Nephron (organoid): Measurements from ENCODE around the gene SLC9A9.

Experiments used
- H3K27ac Mint-ChIP-seq, 3 experiments: 2 replicates each; pipeline ENCODE4 v1.8.0; 2020; ENCODE audit warnings: mixed read lengths in 3 of 3, mild to moderate bottlenecking in 2 of 3, moderate library complexity in 1 of 3
- H3K27me3 Mint-ChIP-seq: 2 replicates; pipeline ENCODE4 v1.8.0; 2021; ENCODE audit warnings: low read depth, mild to moderate bottlenecking, moderate library complexity, mixed read lengths
- H3K36me3 Mint-ChIP-seq: 2 replicates; pipeline ENCODE4 v1.8.0; 2020; ENCODE audit warnings: low read depth, mixed read lengths
- H3K4me1 Mint-ChIP-seq: 2 replicates; pipeline ENCODE4 v1.8.0; 2020; ENCODE audit warnings: mixed read lengths
- H3K4me3 Mint-ChIP-seq, 3 experiments: 2 replicates each; pipeline ENCODE4 v1.8.0; 2020; ENCODE audit warnings: mild to moderate bottlenecking in 3 of 3, mixed read lengths in 3 of 3, moderate library complexity in 2 of 3
- H3K9me3 Mint-ChIP-seq: 2 replicates; pipeline ENCODE4 v1.8.0; 2020; ENCODE audit warnings: mixed read lengths
- TF ChIP-seq, protein P1 (sequence below), 3 experiments: fragments of 200-600 bp; sonication (generic); IDR thresholded peaks; one replicate each; pipeline ENCODE4 v1.5.0; 2021; ENCODE audit warnings: antibody characterized with exemption in 3 of 3; ENCODE audit not compliant: unreplicated experiment in 3 of 3

The SLC9A9 gene

DNA sequence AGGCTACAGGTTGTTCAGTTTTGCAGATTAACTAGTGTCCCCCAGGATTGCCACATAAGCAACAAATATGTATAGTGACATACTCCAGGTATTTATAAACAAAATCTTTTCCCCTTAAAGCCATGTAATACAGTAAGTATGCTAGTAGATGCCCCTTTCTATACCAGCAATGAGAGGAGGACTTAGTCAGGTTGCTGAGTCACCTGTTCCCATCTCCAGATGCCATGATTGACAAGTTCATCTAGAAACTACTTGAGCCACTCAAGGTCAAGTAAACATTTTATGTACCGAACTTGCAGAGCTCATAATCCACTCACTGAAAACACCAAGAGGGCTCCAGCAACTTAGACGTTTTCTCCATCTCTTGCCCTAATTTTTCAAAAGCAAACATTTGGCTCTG is 18.2 kb downstream of the SLC9A9 start:
- peaks cover 23% of the 10 kb centered on the region for H3K4me1 Mint-ChIP-seq
- TF ChIP-seq, protein P1, sequence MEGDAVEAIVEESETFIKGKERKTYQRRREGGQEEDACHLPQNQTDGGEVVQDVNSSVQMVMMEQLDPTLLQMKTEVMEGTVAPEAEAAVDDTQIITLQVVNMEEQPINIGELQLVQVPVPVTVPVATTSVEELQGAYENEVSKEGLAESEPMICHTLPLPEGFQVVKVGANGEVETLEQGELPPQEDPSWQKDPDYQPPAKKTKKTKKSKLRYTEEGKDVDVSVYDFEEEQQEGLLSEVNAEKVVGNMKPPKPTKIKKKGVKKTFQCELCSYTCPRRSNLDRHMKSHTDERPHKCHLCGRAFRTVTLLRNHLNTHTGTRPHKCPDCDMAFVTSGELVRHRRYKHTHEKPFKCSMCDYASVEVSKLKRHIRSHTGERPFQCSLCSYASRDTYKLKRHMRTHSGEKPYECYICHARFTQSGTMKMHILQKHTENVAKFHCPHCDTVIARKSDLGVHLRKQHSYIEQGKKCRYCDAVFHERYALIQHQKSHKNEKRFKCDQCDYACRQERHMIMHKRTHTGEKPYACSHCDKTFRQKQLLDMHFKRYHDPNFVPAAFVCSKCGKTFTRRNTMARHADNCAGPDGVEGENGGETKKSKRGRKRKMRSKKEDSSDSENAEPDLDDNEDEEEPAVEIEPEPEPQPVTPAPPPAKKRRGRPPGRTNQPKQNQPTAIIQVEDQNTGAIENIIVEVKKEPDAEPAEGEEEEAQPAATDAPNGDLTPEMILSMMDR (IDR thresholded peaks at IDR 0.05; ENCODE audit: unreplicated experiment in 3 of 3), result no peak
- H3K27ac Mint-ChIP-seq, result no peak overlapping the region
- no peaks in the 10 kb centered on the region for H3K36me3 Mint-ChIP-seq
- no peak overlapping the region for H3K4me3 Mint-ChIP-seq
- no peaks in the 10 kb centered on the region for H3K27me3 Mint-ChIP-seq
- no peaks in the 10 kb centered on the region for H3K9me3 Mint-ChIP-seq

GRCh38 chr3:143827425-143827824 is 20.8 kb downstream of the SLC9A9 start:
- H3K36me3 Mint-ChIP-seq, result no peaks in the 10 kb centered on the region
- no peak overlapping the region for H3K4me3 Mint-ChIP-seq
- TF ChIP-seq, protein P1 (IDR thresholded peaks at IDR 0.05; ENCODE audit: unreplicated experiment in 3 of 3), result no peak

DNA sequence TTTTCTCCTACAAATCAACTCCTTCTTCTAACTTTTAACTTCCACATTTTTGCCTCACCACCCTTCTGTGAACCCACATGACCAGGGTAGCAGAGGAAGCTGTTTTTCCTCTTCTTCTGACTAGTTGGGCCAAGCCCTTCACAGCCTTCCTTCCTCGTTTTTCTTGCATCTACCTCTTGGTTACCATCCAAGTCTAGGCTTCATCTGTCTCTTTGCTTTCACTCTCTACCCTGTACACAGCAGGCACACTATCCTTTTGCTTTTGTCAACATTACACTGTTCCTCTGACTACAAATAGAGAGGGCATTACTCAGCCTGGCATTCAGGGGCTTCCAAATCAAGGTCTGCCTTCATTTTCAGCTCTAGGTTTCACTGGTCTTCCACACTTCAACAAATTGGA is 22.0 kb downstream of the SLC9A9 start:
- Mint-ChIP-seq H3K4me1 (peaks cover 36% of the 10 kb centered on the region), H3K36me3 (no peaks in the 10 kb centered on the region), H3K27ac (peak overlapping the region in 1 of 3 experiments; percentile 23), H3K27me3 (no peaks in the 10 kb centered on the region), H3K9me3 (no peaks in the 10 kb centered on the region), H3K4me3 (no peak overlapping the region)
- TF ChIP-seq, protein P1 (IDR thresholded peaks at IDR 0.05; ENCODE audit: unreplicated experiment in 3 of 3), result no peak

More at GRCh38 chr3:143827425-143827824, 20.8 kb downstream of the SLC9A9 start:
- Mint-ChIP-seq H3K27ac (no peak overlapping the region), H3K4me1 (peaks cover 29% of the 10 kb centered on the region), H3K27me3 (no peaks in the 10 kb centered on the region), H3K9me3 (no peaks in the 10 kb centered on the region)

GRCh38 chr3:143825513-143825912 is 22.8 kb downstream of the SLC9A9 start:
- TF ChIP-seq, protein P1 (IDR thresholded peaks at IDR 0.05; ENCODE audit: unreplicated experiment in 3 of 3), result no peak
- Mint-ChIP-seq H3K36me3 (no peaks in the 10 kb centered on the region), H3K4me1 (peaks cover 44% of the 10 kb centered on the region), H3K27me3 (no peaks in the 10 kb centered on the region), H3K9me3 (no peaks in the 10 kb centered on the region), H3K4me3 (no peak overlapping the region), H3K27ac (peak overlapping the region in 1 of 3 experiments; percentile 93)

- H3K4me1 Mint-ChIP-seq, result peaks cover 45% of the 10 kb centered on the region
- H3K27me3 Mint-ChIP-seq, result no peaks in the 10 kb centered on the region
- H3K9me3 Mint-ChIP-seq, result no peaks in the 10 kb centered on the region
- TF ChIP-seq, protein P1 (IDR thresholded peaks at IDR 0.05; ENCODE audit: unreplicated experiment in 3 of 3), result no peak
- H3K36me3 Mint-ChIP-seq, result no peaks in the 10 kb centered on the region
- peak overlapping the region in 2 of 3 experiments; percentile 19 to 36 for H3K4me3 Mint-ChIP-seq
- H3K27ac Mint-ChIP-seq, result peak overlapping the region in 2 of 3 experiments; percentile 93
These were observed 23.4 kb downstream of the SLC9A9 start for GRCh38 chr3:143824735-143825385.

DNA sequence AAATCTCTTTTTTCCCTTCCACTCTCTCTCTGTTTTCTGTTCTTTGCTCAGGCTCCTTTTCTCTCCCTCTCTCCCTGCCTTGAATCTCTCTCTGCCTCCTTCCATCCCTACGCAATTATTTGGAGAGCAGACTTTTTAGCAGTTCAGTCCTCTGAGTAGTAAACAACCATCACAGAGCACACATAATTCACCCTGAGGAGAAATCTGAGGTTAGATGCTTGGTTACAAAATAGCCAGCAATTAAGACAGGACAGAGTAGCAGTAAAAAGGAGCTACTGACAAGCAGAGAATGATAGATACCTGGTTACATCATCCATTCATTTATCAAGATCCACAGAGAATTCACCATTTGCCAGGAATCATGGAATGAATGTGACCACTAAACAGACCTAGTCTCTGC is 25.5 kb downstream of the SLC9A9 start:
- H3K36me3 Mint-ChIP-seq, result no peaks in the 10 kb centered on the region
- no peaks in the 10 kb centered on the region for H3K9me3 Mint-ChIP-seq
- no peak overlapping the region for H3K4me3 Mint-ChIP-seq
- peak overlapping the region; percentile 16 to 79 (median 21) for H3K27ac Mint-ChIP-seq
- TF ChIP-seq, protein P1 (IDR thresholded peaks at IDR 0.05; ENCODE audit: unreplicated experiment in 3 of 3), result no peak
- H3K4me1 Mint-ChIP-seq, result peaks cover 45% of the 10 kb centered on the region
- H3K27me3 Mint-ChIP-seq, result no peaks in the 10 kb centered on the region
